NCI-H2227 treated with DMSO at 0.1 percent for 48 hours (cell line): Measurements from ENCODE around the gene CRB2.

Experiments
- DNase-seq: peaks from one replicate; lab custom pipeline; 2025; lab: John Stamatoyannopoulos, UW

CRB2 gene

GRCh38 chr9:123347289-123348060 is 8.5 kb upstream of the CRB2 start:
- no peak for DNase-seq

GRCh38 chr9:123348317-123348992 is 7.5 kb upstream of the CRB2 start:
- no peak for DNase-seq

GRCh38 chr9:123349033-123349432 is 7.0 kb upstream of the CRB2 start:
- no peak for DNase-seq

GRCh38 chr9:123349691-123350480 is 6.1 kb upstream of the CRB2 start:
- peak; percentile 46 for DNase-seq

- no peak for DNase-seq
Observed at GRCh38 chr9:123350590-123351310, 5.2 kb upstream of the CRB2 start.

GRCh38 chr9:123353041-123353440 is 3.0 kb upstream of the CRB2 start:
- DNase-seq, result no peak

- peak; percentile 13 for DNase-seq
Observed at GRCh38 chr9:123353984-123354591, 1.9 kb upstream of the CRB2 start.

- no peak for DNase-seq
Observed at GRCh38 chr9:123354806-123355508, 1.0 kb upstream of the CRB2 start.

GRCh38 chr9:123356851-123357742 is 1.1 kb downstream of the CRB2 start:
- no peak for DNase-seq

- no peak for DNase-seq
Observed at GRCh38 chr9:123357743-123358059, 1.7 kb downstream of the CRB2 start.

GRCh38 chr9:123358181-123358905 is 2.3 kb downstream of the CRB2 start:
- no peak for DNase-seq

- DNase-seq, result no peak
Observed at GRCh38 chr9:123359106-123359505, 3.1 kb downstream of the CRB2 start.

- no peak for DNase-seq
Observed at GRCh38 chr9:123359546-123359945, 3.5 kb downstream of the CRB2 start.

- no peak for DNase-seq
Observed at GRCh38 chr9:123360161-123361085, 4.4 kb downstream of the CRB2 start.

GRCh38 chr9:123361086-123361730 is 5.2 kb downstream of the CRB2 start:
- DNase-seq, result no peak

- DNase-seq, result no peak
Observed at GRCh38 chr9:123361731-123362510, 5.9 kb downstream of the CRB2 start.

- DNase-seq, result no peak
Observed at GRCh38 chr9:123362856-123363255, 6.9 kb downstream of the CRB2 start.
